ENCODE data around the gene MYO9A. TPM values are rescaled to one million over a fixed set of nuclear protein-coding genes. Genes with fewer than 3 reads are reported as not detected.

MYO9A gene
- total RNA-seq, 1 experiment from 2014 or later: 23.0 TPM

GRCh38 chr15:72034351-72034750, 83.6 kb downstream of the MYO9A start (continued):
- TF ChIP-seq RAD21 (IDR thresholded peaks at IDR 0.05; ENCODE audit: low read depth) (no peak), POLR2A (IDR thresholded peaks at IDR 0.05; ENCODE audit: borderline replicate concordance, extremely low read depth, insufficient read depth, insufficient read length) (no peak), SIN3A (IDR thresholded peaks at IDR 0.05; ENCODE audit: low read depth) (no peak)

GRCh38 chr15:72033711-72034110, 84.2 kb downstream of the MYO9A start:
- RAD21 ChIA-PET (ENCODE audit: low non-redundant PET in 1 of 2, low total read pairs in 2 of 2, uncharacterized antibody in 2 of 2, unreplicated experiment in 2 of 2): no interaction called here
- DNase-seq (ENCODE audit: low read depth, low spot score) (no peak), ATAC-seq (no peak)
- Histone ChIP-seq H3K36me3 (ENCODE audit: control insufficient read depth in 1 of 2, insufficient read depth in 2 of 2, low read length in 2 of 2) (no peaks in the 10 kb centered on the region; a peak in 1 of 4 replicates), H3K79me2 (ENCODE audit: insufficient read depth, low read length) (0 out of 2 replicates have a peak, but pooled peaks cover 4% of the 10 kb centered on the region), H3K4me2 (ENCODE audit: low read length) (no peak overlapping the region), H3K4me1 (ENCODE audit: control insufficient read depth in 1 of 2, insufficient read depth in 2 of 2, low read length in 2 of 2) (peaks cover 0 to 11% of the 10 kb centered on the region in 2 experiments; a peak in 2 of 4 replicates), H3K27me3 (ENCODE audit: insufficient read depth, low read length) (no peaks in the 10 kb centered on the region), H4K20me1 (ENCODE audit: insufficient read depth) (no peaks in the 10 kb centered on the region), H3K9me2 (ENCODE audit: insufficient read depth) (no peaks in the 10 kb centered on the region), H3K9ac (ENCODE audit: low read length) (no peak overlapping the region), H3K27ac (ENCODE audit: low read depth, low read length) (no peak overlapping the region), H2AFZ (ENCODE audit: low read depth, low read length, poor library complexity, severe bottlenecking) (no peak overlapping the region), H3K4me3 (replicated peaks in 1 of 2; ENCODE audit: low read depth in 1 of 2, low read length in 2 of 2) (no peak overlapping the region), H3K9me3 (ENCODE audit: control insufficient read depth in 1 of 2, insufficient read depth in 1 of 2, low read depth in 1 of 2, low read length in 2 of 2) (no peaks in the 10 kb centered on the region)
- POLR2A ChIA-PET: interaction anchor here (1.0 kb wide), 1 partner anchor 84 kb away, joined by 4 read pairs; the partner anchor contains the start of genes MYO9A and SENP8
- TF ChIP-seq YY1 (IDR thresholded peaks at IDR 0.05; ENCODE audit: extremely low read depth, insufficient replicate concordance, low read depth, low read length): no peak
- TF ChIP-seq ZFX (IDR thresholded peaks at IDR 0.05): no peak
- TF ChIP-seq MAX (IDR thresholded peaks at IDR 0.05): no peak
- no peak for TF ChIP-seq EZH2 (IDR thresholded peaks at IDR 0.05)
- no peak for TF ChIP-seq SIN3A (IDR thresholded peaks at IDR 0.05; ENCODE audit: low read depth)
- intact Hi-C loops (cut with micrococcal nuclease): no loop called here
- CTCF ChIA-PET: no interaction called here
- no TSS peak for BruUV-seq (replicated peaks)

DNA sequence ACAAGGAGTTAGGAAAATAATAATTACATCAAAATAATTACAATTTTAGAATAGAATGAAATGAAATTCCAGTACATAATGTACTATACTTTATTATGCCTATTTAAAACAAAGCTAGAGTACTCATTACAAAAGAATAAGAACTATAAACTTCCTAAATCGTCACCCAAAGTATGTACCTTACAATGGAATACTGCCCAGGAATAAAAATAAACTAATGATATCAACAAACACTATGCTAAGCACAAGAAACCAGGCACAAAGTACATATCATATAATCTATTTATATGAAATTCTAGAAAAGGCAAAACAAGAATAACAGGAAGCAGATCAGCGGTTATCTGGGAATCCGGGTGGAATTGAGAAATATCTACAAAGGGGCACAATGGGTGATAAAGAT, 84.7 kb downstream of the MYO9A start:
- Histone ChIP-seq H3K9me2 (ENCODE audit: insufficient read depth) (no peaks in the 10 kb centered on the region), H3K27me3 (ENCODE audit: insufficient read depth, low read length) (no peaks in the 10 kb centered on the region), H3K79me2 (ENCODE audit: insufficient read depth, low read length) (0 out of 2 replicates have a peak, but pooled peaks cover 4% of the 10 kb centered on the region), H3K4me3 (replicated peaks in 1 of 2; ENCODE audit: low read depth in 1 of 2, low read length in 2 of 2) (no peak overlapping the region), H3K4me1 (ENCODE audit: control insufficient read depth in 1 of 2, insufficient read depth in 2 of 2, low read length in 2 of 2) (peaks cover 0 to 11% of the 10 kb centered on the region in 2 experiments; a peak in 2 of 4 replicates), H3K4me2 (ENCODE audit: low read length) (no peak overlapping the region), H2AFZ (ENCODE audit: low read depth, low read length, poor library complexity, severe bottlenecking) (no peak overlapping the region), H4K20me1 (ENCODE audit: insufficient read depth) (no peaks in the 10 kb centered on the region), H3K36me3 (ENCODE audit: control insufficient read depth in 1 of 2, insufficient read depth in 2 of 2, low read length in 2 of 2) (no peaks in the 10 kb centered on the region; a peak in 1 of 4 replicates), H3K9ac (ENCODE audit: low read length) (no peak overlapping the region), H3K27ac (ENCODE audit: low read depth, low read length) (no peak overlapping the region), H3K9me3 (ENCODE audit: control insufficient read depth in 1 of 2, insufficient read depth in 1 of 2, low read depth in 1 of 2, low read length in 2 of 2) (no peaks in the 10 kb centered on the region)
- no peak for DNase-seq (ENCODE audit: low read depth, low spot score)
- ChIA-PET POLR2A (interaction anchor here (1.0 kb wide), 1 partner anchor 85 kb away, joined by 4 read pairs; the partner anchor contains the start of genes MYO9A and SENP8), RAD21 (ENCODE audit: low non-redundant PET in 1 of 2, low total read pairs in 2 of 2, uncharacterized antibody in 2 of 2, unreplicated experiment in 2 of 2) (no interaction called here), CTCF (no interaction called here)
- ATAC-seq: no peak
- intact Hi-C loops (cut with micrococcal nuclease): no loop called here
- BruUV-seq (replicated peaks): no TSS peak
- TF ChIP-seq SRF (IDR thresholded peaks at IDR 0.05; ENCODE audit: low read depth) (no peak), SIN3A (IDR thresholded peaks at IDR 0.05; ENCODE audit: low read depth) (no peak)
- TF ChIP-seq, protein P1, sequence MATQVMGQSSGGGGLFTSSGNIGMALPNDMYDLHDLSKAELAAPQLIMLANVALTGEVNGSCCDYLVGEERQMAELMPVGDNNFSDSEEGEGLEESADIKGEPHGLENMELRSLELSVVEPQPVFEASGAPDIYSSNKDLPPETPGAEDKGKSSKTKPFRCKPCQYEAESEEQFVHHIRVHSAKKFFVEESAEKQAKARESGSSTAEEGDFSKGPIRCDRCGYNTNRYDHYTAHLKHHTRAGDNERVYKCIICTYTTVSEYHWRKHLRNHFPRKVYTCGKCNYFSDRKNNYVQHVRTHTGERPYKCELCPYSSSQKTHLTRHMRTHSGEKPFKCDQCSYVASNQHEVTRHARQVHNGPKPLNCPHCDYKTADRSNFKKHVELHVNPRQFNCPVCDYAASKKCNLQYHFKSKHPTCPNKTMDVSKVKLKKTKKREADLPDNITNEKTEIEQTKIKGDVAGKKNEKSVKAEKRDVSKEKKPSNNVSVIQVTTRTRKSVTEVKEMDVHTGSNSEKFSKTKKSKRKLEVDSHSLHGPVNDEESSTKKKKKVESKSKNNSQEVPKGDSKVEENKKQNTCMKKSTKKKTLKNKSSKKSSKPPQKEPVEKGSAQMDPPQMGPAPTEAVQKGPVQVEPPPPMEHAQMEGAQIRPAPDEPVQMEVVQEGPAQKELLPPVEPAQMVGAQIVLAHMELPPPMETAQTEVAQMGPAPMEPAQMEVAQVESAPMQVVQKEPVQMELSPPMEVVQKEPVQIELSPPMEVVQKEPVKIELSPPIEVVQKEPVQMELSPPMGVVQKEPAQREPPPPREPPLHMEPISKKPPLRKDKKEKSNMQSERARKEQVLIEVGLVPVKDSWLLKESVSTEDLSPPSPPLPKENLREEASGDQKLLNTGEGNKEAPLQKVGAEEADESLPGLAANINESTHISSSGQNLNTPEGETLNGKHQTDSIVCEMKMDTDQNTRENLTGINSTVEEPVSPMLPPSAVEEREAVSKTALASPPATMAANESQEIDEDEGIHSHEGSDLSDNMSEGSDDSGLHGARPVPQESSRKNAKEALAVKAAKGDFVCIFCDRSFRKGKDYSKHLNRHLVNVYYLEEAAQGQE (IDR thresholded peaks at IDR 0.05; ENCODE audit: low read depth): no peak
- TF ChIP-seq, protein P2, sequence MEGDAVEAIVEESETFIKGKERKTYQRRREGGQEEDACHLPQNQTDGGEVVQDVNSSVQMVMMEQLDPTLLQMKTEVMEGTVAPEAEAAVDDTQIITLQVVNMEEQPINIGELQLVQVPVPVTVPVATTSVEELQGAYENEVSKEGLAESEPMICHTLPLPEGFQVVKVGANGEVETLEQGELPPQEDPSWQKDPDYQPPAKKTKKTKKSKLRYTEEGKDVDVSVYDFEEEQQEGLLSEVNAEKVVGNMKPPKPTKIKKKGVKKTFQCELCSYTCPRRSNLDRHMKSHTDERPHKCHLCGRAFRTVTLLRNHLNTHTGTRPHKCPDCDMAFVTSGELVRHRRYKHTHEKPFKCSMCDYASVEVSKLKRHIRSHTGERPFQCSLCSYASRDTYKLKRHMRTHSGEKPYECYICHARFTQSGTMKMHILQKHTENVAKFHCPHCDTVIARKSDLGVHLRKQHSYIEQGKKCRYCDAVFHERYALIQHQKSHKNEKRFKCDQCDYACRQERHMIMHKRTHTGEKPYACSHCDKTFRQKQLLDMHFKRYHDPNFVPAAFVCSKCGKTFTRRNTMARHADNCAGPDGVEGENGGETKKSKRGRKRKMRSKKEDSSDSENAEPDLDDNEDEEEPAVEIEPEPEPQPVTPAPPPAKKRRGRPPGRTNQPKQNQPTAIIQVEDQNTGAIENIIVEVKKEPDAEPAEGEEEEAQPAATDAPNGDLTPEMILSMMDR (IDR thresholded peaks at IDR 0.05 in 2 of 3, conservative IDR thresholded peaks at IDR 0.05 in 1 of 3; ENCODE audit: borderline replicate concordance in 1 of 3, insufficient read depth in 1 of 3, low read depth in 2 of 3, low read length in 2 of 3): no peak
